HG03108 (cell line): ENCODE measurements around the gene PBX2.
"Not testable (repeated sequence)": the region's sequence is repeated elsewhere in the genome, so short reads cannot be mapped to it uniquely, and the experiment has no call there.

Experiments
- ATAC-seq: cut with Tn5 transposase; IDR thresholded peaks from one replicate; pipeline ENCODE4 v1.9.1; 2021; ENCODE audit warnings: moderate library complexity; ENCODE audit not compliant: unreplicated experiment

The PBX2 gene

DNA sequence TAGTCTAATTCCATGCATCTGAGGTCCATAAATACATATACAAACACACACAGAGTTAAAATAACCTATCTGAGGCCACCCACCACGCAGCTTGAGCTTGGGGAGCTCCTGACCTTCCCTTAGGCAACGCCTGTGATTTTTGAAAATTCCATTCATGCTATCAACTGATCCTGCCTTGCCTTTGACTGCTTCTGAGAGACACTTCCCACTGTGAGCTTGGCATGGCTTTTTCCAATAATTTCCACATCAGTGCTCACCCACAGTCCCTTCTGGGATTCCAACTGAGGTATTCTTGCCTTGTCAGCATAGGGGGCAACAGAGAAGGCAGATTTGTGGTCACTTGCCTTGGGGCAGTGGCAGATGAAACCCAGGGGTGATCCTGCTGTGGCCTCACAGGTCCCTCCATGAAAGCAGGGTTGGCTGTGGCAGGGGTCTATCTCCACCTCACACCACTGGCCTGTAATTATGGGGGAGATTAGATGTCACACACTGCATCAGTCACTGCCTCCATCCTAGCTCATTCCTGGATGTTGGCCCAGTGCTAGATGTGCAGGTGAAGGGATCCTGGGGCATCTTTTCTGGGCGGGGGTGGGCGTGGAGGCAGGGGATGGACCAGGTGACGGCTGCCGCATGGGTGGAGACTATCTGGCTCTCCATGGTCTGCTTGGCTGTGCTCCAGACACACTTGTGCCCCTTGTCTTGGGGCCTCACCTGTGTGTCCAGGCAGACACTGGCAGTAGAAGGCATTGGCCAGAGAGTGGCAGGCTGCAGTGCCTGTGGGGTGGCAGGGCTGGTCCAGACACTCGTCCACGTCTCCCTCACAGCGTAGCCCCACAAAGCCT is 13.6 kb upstream of the PBX2 start:
- ATAC-seq: no peak

DNA sequence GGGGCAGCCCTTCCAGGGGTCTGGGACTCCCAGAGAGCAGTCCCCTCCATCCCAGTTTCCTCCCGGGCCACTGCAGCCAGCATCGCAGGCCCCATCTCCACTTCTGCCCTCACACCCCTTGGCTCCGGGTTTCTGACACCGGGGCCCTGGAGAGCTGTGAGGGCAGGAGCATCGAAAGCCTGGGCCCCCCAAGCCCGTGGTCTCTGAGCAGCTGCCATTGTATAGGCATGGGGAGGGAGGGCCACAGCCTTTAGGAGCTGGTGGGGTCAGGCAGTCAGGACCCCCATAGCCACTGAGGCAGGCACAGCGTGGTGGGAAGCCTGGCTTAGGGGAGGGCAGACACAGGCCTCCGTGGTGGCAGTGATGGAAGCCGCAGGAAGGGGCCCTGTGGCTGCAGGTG is 12.2 kb upstream of the PBX2 start:
- no peak for ATAC-seq

DNA sequence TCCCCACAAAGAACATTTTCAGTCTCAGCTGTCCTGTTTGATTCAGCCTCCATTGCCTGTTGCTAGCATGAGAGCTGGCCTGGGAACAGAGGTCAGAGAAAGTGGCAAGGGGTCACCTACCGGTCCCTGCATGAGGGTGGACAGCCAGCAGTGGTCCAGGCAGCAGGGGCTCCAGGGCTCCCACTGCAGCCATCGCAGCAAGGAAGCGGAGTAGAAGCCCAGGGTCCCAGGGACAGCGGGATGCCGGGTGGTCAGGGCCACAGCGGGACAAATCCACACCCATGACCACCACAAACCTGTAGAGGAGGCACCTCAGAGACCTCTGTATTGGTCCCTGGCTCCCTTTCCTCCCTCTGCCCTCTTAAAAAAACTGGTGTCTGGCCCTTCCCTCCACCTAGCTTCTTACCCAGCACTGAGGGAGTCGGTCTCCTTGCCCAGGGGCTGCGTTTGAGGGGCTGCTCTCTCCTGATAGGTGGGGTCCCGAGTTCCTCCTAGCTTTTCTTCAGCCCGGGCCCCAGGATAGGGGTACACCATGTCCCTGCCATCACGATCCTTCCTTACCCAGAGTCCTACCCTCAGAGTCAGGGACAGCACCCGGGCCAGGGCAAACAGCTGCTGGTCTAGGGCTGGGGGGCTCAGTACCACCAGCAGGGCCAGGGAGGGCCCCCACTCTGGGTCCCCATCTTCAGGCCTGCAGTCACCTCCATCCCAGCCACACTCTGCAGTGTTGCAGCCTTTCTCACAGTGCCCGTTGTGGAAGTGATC is 10.9 kb upstream of the PBX2 start:
- ATAC-seq: no peak

DNA sequence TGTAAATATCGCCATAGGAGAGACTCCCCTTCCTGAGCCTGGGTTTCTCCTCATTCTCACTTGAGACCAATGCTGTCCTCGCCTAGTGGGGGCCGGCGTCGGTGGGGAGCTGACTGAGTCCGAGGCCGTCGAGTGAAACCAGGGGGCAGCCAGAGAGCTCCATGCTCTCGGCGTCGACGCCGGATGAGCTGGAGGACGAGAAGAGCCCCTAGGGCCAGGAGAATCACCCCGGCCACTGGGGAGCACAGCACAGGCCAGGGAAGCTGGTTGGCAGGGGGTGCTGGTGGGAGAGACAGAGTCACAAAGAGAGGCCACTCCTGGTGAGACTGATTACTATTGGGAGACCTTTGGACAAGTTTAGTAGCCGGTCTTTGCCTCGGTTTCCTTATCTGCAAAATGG is 8.9 kb upstream of the PBX2 start:
- no peak for ATAC-seq

DNA sequence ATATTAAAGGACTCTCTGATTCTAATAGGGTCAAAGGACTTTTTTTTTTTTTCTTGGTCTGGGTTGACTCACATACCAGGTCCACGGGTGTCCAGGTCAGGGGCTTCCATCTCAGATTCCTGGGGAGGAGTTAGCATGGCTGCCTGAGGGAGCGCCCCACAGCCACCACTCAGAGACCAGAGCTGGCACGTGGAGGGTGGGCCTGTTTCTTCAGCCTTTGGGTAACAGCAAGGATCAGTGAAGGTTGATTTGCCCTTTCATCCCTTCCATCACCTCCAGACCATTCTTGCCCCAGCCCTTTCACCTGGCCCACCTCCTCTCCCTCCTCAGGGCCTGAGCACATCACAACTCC is 8.3 kb upstream of the PBX2 start:
- ATAC-seq: no peak

DNA sequence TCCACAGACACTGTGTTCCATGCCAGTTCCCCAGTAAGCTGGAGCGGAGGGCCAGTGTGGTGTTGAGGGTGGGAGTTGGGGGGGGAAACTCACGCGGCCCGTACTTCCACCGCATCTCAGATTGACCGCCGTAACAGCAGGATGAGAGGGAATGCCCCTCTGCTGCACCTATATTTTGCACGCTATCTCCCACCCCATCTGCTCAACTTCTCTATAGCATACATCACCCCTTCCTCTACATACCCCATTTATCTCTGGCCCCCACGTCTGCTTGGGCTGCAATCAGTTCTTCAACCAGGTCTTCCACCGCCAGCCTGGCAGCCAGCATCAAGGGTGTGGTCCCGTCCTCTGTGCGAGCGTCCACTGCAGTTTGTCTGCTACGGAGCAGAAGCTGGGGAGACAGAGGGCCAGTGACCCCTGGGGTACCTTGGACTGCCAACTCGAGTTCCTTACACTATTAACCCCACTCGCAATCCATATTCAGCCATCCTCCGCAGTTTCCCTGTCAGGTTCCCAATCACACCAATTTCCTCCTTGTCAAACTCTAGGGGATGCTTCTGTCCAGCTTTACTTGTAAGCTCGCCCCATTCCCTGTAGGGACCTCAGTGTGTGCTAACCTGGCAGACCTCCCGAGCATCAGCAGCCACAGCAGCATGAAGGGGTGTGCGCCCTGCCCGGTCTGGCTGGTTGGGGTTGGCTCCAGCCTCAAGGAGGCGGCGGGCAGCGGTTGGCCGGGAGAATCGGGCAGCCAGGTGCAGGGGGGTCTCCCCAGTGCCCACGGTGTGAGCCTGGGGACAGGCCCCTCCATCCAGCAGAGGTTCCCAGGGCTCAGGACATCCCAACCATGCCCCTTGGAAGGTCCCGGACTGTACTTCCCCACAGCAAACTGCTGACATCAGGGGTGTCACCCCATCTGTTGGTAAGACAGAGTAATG is 6.9 kb upstream of the PBX2 start:
- ATAC-seq: no peak

DNA sequence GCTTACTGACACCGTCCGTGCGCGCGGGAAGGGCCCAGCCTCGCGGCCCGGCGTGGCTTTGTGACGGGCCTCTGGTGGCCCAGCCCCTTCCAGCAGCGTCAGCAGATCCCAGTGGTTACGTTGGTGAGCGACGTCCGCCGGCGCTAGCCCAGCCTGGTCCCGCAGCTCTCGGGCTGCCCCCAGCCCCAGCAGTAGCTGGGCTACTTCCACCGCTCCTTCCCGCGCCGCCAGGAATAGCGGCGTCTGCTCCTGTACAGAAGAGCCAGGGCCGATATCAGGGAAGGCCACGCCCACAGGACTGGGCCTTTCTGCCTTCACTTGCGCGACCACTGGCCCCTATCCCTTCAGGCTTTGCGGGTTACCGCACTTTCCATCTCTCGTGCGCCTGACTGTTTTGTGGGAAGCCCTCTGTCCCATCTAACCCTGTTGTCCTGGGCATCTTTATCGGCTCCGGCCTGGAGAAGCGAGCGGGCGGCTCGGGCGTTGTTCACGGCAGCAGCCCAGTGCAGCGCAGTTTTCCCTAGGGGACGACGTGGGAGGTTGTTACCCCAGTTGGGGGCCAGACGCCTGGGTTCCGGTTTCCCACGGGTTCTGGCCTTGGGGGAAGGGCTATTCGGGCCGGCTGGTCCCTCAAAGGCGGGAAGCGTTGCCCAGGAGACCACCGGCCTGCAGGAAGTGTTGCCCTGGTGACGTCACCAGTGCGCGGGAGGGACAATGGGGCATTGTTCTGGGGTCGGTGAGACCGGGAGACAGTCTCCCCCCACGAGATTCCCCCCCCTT is 6.1 kb upstream of the PBX2 start:
- peak; percentile 78 for ATAC-seq

DNA sequence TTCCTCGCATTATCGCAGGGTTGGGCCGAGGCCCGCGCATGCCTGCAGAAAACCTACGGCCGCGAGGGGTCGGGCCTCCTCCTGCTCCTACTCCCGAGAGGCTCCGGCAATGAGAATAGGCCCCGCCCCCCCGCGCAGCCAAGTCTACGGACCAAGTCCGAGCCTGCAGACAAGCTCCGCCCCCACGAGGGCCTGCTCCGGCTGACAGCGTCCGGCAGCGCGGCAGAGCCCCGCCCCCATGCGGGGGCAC is 5.6 kb upstream of the PBX2 start:
- ATAC-seq: peak; percentile 67

DNA sequence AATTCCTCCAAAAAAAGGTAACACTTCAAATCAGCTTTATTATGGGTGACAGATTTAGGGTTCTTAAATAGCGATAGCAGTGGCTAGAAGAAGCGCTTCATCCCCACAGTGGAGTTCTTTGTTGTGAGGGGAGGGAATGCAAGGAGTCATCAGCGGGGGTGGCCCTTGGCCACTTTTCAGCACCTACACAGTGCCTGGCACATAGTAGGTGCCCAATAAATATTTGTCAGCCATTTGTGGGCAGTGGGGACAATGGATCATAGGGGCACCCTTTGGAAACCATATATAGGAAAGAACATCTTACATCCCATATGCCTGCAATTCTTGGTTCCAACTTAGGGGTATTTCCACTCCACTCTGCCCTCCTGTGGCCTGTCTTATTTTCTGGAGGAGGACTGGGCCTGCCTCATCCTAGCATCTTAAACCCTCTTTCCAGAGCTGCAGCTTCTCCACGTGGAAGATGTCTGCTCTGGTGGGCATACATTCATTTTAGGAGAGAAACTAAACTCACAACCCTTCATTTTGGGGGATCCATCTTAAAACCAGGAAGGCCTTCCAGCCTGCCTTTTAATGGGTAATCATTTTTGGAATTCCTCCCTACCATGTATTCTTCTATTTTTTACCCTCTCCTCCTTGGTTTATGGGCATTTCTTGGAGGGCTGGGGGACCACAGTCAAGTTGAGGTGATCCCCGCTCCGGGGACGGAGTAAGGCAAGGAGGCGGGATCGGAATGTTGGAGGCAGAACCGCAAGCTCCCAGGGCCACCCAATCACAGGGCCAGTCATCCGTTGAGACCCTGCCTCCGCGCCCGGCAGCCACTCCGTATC is 5.0 kb upstream of the PBX2 start:
- ATAC-seq: no peak

DNA sequence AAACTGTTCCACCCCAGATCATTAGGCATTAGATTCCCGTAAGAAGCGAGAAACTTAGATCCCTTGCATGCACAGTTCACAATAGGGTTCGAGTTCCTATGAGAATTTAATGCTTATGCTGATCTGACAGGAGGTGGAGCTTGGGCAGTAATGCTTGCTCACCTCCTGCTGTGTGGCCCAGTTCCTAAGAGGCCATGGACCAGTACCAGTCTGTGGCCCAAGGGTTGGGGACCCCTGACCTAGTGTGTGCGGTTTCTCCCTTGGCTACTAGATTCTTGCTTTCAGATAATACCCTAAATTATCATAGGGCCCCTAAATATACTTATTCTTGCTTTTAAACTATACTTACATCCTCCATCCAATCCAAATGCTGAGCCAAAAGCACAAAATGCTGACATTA is 4.4 kb upstream of the PBX2 start:
- ATAC-seq: no peak

DNA sequence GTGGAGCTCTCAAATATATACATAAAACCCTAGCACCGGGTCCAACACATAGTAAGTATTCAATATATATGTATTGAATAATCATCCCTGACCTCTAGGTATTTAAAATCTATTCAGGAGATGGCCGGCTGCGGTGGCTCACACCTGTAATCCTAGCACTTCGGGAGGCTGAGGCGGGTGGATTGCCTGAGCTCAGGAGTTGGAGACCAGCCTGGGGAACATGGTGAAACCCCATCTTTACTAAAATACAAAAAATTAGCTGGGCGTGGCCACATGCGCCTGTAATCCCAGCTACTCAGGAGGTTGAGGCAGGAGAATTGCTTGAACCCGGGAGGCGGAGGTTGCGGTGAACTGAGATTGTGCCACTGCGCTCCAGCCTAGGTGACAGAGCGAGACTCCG is 3.1 kb upstream of the PBX2 start:
- ATAC-seq: not testable (repeated sequence)

DNA sequence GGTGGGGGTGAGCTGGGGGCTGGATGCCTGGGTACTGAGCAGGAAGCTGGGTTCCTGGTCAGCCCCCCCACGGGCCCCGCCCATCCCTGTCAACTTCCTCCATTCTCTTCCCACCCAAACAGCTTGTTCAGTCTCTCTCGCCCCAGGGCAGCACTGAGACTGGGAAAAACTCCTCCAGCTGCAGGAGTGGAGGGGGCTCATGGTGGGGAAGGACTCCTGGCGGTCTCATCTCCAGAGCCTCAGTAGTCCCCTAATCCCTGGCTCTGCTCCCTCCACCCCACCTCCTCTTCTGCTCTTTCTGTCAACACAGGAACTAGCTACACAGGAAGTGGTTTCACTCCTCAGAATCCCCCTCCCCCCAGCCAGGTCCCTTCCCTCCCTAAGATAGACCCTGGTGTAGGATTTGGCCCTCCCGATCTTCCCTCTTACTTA is 2.6 kb upstream of the PBX2 start, which contains the start of gene GPSM3:
GPSM3 (minus strand) TSS at position 36 of the 432 bp plus-strand sequence. CDS start 130 bp downstream, outside the sequence.
- no peak for ATAC-seq

DNA sequence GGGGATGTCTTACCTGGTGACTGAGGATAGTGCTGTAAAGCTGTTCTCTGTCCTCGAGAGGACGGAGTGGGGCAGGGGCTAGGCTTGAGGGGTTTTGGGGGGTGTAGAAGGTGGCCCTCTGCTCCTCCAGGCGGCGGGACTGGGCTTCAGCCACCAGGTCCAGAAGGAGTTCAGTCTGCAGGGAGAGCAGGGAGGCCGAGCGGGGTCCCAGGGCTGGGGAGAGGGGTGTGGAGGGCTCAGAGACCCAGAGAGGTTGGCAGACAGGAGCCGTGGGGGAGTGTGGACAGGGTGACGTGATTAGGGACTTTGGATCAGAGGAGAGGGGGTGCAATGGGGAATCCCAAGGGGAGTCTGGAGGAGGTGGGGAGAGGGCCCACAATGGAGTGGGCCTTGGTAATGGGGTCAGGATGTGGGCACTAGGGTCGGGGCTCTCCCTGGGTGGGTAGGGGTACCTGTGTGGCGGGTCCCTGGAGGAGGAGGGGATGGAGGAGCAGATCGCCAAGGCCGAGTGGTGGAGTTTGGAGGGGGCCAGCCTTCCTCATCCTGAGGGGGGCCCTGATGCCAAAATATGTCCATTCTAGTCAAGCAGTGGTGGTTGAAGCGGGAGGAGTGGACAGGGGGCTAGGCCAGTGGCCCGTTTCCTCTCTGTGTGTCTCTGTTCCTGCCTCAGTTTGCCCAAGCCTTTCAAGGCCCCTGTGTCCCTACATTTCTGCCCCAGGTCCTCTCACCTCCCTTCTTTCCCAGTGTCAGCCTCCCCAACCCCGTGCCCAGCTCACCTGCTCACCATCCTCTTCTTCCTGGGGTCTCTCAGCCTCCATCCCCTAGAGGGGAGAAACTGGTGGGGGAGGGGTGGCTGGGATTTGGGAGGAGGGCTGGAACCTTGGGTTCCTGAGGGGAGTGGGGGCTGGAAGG is 1.9 kb upstream of the PBX2 start:
- ATAC-seq: no peak

DNA sequence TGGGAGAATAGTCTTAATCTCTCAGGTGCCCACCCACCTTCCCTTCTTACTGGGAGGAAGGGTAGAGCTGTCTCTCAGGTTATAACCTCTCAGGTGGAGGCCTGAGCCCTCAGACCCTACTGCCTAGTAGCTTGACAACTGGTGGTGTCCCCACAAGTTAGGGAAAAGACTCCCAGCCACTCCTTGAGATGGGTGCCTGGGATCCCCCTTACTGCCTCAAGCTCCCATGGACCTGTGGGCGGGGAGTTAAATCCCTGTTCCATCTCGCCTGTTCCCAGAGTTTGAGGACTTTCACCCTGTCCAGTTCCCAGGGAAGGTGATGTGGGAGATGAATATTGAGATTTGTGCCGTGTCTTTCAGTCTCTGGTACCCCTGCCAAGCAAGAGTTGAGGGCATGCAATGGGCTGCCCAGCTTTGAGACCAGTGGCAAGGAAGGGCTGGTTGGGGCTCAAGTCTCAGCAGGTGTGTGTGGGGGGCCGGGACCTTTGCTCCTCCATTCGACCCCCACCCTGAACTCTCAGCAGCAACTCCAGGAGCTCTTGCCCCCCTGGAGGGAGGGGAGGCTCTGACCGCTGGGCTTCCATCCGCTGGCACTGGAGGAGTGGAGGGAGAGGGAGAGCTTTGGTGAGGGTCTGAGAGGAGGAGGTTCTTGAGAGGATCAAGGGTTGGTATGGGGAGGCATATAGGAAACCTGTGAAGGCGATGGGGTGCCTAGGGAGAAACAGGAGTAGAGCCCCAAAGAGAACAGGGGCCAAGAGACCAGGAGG is 1.1 kb upstream of the PBX2 start:
- ATAC-seq: no peak

DNA sequence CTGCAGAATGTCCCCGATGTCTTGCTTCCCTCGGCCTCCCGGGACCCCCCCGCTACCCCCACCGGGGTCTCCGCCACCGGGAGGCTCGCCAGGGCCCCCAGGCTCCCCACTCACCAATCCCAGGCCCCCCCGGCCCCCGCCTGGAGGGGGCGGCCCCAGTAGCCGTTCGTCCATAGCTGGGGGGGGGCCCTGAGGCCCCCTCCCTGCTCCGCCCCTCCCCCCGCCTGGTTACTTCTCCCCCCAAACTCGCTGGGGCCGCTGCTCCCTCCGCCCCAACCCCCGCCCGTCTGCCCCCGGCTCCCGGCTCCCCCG is 304 bp downstream of the PBX2 start:
- no peak for ATAC-seq

DNA sequence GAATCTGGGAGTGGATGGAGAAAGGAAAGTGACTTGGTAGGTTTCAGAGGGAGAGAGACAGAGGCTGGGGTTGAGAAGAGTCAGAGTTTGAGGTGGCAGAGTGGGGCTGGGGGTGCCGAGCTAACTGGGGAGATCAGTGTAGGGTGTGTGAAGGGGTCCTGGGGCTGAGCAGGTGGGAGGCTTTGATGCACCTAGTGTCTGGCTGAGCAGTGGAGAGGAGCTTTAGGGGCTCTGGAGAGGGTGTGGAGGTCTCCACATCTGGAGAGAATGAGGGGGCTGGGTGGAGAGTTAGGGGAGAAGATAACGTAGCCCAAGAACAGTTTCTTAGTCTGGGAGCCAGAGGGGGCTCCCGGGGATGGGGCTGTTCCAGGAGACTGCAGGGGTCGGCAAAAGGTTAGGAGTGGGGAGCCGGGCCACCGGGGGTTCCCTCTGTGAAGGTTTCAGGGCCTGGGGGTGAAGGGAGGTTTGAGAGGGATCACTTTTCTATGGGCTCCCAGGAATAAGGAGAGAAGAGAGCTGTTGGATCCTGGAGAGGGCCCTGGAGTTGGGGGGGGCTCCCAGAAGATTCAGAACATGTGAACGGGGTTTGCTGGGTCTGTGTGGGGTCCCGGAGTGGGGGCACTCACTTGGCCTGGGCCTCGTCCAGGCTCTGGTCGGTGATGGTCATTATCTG is 797 bp downstream of the PBX2 start:
- no peak for ATAC-seq

DNA sequence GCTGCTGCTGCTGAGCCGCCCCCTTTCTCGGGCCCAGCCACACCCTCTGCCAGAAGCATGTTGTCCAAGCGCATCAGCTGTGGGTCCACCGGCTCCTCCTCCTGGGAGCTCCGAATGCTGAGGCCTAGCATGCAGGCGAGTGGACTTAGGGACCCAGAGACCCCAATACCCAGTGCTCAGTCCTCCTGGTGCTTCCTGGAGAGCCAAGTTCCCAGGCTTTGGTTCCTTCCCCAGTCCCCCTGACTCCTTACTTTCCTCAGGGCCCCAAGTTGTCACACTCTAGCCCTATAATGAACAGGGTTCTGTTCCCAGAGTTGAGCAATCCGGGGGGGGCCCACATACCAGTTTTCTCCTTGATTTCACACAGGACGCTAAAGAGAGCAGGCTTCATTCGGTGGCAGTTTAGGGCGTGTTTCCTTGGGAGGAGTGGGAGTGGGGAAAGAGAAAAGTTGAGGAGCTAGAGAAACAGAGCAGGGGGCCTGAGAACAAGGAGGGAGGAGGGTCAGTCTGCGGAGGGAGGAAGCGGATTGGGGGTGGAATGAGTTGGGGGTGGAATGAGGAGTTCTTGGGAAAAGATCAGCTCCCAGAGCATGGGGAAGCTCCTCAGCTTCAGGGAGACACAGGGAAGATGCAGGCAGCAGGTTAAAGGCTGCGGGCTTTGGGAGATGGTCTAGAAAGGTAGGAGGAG is 1.5 kb downstream of the PBX2 start:
- no peak for ATAC-seq
